CD4-positive, alpha-beta T cell treated with Interleukin-1 beta for 1 hour (primary cell): ENCODE measurements around the gene CEP104.

Experiments
- DNase-seq, 2 donors: peaks; one replicate each; pipeline ENCODE4 v3.0.0-alpha.2; 2020 to 2022

The CEP104 gene

DNA sequence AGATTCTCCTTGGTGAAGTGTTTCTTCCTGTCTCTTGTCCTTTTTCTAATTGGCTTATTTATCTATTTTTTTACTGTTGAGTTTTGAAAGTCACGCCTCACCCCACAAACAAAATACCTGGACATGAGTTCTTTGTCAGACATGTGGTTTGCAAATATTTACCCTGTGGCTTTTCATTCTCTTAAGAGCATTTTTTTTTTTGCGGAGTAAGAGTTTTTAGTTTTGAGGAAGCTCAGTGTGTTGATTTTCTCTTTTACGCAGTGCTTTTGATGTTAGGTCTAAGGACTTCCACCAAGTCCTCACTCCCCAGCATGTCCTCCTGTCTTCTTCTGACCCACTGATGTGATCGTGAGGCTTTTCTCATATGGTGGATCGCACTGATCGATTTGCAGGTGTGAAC lies 7.9 kb upstream of the CEP104 start:
- DNase-seq = no peak

DNA sequence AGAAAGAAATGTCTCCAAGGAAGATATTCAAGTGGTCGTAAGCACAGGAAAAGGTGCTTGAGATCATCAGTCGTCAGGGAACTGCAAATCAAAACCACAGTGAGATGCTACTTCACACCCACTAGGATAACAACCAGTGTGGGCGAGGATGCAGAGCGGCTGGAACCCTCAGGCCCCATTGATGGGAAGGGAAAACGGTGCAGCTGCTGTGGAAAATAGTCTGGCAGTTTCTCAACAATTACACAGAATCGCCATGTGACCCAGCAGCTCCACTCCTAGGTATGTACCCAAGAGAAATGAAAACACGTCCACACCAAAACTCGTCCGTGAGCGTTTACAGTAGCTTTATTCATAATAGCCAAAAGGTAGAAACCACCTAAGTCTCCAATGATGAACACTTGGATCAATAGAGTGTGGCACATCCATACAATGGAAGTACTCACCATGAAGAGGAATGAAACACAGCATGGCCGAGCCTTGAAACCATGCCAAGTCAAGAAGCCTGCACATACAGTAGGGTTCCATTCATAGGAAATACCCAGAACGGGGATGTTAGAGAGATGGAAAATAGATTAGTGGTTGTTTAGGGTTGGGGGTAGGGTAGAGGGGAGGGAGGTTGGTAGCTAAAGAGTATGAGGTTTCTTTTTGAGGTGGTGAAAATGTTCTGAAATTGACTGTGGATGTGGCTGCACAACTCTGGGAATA lies 6.4 kb upstream of the CEP104 start:
- DNase-seq = no peak

DNA sequence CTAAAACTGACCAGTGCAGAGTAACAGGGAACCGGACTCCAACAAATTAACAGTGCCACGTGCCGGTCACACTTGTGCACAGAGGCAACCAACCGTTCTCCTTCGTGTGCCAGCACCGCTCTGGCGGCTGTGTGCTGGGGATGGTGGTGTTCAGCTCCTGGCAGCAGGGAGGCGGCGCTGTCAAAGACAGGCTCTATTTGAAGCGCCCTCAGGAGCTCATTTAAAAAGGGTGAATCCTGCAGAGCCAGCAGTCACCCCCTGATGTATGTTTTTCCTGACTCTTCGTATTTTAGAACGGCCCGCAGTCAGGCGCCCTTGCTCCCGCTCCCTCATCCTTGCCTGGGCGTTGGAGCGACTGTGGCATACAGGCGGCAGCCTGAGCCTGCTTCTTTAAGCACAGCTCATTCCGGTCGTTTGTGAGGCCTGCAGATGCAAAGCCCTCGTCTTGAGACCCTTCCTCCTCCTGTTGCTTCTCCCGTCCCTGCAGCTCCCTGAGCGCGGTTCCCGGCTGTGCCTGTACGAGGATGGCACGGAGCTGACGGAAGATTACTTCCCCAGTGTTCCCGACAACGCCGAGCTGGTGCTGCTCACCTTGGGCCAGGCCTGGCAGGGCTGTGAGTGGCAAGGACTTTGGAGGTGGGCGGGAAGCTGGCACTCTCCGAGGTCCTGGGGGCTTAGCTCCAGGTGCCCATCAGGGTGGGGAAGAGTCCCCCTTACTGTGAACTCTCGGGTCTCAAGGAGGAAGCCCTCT lies 1.4 kb upstream of the CEP104 start:
- DNase-seq = no peak

DNA sequence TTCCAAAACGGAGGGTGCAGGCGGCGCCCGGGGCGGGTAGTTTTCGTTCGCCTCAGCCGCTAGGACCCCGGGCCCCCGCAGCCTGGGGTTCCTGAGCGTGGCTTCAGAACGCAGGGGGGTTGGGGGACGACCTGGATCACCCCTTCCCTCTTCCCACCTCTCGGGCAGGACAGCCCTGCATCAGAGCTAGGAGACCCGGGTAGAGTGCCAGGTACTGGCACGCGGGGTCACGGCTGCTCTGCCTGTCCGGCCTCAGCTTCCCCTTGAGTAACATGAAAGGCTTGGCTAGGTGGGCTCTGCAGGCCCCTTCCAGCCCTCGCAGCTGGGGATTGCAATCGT lies 749 bp upstream of the CEP104 start:
- no peak for DNase-seq

DNA sequence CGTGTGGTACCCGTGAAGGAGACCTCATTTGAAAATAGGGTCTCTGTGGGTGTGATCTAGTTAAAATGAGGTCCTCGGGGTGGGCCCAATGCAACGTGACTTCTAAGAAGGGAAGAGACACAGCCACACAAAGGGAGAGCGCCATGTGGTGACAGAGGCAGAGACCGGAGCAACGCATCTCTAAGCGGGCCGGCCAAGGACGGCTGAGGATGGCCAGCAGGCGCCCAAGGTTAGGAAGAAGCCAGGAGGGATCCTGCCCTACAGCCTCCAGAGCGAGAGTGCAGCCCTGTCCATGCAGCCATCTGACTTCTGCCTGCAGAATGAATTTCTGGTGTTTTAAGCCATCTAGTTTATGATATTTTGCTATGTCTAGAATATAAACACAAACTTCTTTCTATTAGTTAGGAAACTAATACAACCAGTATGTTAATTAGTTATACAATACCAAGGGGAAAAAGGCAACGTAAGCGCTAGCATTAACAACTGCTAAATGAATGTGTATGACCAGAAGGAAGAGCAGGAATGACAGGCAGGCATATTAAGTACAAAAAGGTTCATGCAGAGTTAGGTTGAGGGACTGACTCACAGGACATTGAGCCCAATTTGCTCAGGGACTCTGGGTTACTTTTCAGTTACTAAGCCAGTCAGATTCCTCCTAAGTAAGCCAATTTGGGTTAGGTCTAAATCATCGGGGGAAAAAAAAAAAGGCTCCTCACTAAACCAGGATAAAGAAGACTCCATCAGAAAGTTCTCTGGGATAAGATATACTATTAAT lies 4.1 kb downstream of the CEP104 start:
- no peak for DNase-seq

DNA sequence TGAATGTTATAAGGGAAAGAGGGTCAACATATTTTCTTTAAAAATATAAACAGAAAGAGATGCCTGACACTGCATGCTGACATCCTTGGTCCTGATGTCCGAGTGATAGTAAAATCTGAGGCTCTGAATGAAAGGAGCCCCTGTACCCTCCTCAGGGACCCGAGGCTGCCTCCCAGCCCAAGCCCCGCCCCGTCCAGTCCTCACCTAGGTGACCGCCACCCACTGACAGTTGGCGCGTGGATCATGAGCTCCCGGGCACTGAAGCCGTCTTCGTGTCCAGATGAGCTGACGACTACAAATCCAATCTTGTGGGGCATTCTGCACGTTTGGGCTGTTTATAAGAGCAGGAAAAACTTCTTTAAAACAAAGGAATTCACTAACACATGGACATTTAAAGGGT lies 4.9 kb downstream of the CEP104 start:
- no peak for DNase-seq

DNA sequence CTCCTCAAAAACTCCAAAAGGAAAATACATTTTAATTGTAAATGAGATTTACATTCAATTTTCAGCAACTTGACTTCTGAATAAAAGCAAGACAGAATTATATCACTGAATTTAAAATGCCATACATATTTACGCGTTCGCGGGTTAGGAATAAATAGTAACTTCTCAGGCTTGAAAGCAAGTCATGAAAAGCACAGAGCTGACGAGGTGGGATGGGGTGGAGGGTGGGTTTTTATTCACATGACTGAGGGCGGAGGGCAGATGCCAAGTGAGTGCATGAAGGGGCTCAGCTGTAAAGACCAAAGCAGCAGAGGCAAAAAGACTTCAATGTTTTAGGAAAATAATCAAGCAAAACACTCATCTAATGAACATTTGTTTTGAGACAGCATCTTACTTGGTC lies 5.7 kb downstream of the CEP104 start:
- no peak for DNase-seq

DNA sequence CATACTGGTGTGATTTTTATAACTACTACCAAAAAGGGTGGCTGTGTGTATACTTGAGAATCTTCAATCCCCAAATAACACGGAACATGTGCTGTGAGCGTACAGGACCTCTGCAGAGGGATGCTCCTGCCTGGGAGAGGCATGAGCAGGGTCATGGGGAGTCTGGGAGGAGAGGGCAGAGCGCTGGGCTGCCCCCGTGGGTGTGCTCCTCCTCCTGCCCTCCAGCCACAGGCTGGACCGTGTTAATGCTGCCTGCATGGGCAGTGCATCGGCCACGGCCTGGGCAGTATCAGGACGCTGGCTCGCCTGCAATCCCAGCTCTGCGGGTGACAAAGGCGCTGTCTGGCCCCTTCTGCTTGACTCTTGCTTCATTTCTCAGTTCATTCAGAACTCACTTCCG lies 6.2 kb downstream of the CEP104 start:
- DNase-seq = no peak

DNA sequence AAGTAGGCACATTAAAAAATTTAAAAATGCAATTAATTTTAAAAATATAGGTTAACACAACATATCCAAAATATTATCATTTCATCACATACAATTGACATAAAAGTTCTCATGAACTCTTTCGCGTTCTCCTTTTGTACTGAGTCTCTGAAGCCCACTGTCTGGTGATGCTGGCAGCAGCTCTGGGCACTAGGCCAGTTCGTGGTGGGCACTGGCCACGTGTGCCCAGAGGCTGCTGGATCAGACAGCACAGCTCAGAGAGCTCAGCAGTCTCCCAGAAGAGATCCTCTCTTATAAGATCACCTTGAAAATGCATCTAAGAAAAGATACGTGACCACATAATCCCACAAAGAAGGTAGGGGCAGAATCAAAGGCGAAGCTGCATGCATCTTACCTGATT lies 9.9 kb downstream of the CEP104 start:
- DNase-seq = no peak

DNA sequence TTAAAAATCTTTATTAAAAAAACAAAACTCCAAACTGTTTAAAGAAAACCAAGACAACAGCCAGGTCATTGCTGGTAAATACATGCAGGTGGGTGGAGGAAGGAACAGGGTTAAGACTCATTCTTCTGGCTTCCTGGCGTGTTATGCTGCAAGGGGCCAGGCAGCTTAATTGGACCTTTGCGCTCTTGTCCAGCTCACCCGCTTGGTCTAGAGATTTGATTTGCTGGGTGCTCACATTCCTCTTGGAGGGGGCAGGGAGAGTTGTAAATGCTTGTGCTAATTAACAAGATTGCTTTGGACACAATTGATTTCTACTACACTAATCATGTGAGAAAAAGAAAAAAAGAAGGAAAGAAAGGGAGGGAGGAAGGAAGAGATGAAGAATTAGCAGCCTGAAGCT lies 10.5 kb downstream of the CEP104 start:
- DNase-seq = no peak

DNA sequence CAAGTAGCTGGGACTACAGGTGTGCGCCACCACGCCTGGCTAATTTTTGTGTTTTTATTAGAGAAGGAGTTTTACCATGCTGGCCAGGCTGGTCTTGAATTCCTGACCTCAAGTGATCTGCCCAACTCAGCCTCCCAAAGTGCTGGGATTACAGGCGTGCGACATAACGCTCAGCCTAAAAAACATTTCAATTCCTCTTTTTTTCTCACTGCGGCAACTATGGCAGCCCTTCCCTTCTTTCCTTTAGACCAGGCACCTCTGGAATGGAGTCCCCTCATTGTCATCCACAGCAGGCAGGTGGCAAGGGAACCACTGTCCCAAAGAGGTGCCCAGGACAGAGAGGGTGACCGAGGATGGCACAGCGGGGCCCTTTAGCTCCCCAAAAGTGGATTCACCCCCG lies 14.1 kb downstream of the CEP104 start:
- DNase-seq = no peak

DNA sequence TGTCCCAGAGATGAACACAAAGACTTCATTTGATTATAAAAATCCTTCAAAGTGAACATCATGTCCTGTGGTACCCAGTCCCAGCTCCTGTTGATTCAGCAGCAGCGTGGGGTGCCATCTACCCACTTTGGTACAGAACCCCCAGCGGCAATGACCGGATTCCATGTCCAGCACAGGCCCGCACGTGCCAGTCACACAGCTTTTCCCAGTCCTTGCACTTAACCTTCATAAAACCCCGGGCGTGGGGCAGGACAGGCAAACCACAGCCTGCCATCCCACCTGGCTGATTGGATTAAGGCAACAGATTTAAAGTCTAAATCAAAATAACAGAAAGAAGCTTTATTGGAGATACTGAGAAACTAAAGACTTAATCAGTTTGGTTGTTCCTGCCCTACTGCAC lies 15.5 kb downstream of the CEP104 start:
- DNase-seq = no peak

DNA sequence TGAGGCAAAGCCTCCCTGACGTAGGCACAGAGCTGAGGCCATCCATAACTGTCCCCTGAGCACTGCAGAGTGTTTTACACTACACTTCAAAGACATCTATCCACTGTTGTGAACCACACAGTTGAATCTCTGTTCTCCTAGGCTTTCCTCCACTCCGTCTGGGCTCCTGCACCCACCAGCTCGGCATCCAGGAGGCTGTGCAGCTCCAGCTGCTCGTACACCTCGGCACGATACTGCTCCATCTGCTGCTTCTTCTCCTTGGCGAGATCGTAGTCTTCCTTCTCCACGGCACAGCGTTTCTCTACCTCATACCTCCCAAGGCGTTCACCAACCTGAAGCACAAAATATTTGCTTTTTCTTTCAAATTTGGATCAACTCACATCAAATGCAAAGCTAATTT lies 18.2 kb downstream of the CEP104 start:
- no peak for DNase-seq

DNA sequence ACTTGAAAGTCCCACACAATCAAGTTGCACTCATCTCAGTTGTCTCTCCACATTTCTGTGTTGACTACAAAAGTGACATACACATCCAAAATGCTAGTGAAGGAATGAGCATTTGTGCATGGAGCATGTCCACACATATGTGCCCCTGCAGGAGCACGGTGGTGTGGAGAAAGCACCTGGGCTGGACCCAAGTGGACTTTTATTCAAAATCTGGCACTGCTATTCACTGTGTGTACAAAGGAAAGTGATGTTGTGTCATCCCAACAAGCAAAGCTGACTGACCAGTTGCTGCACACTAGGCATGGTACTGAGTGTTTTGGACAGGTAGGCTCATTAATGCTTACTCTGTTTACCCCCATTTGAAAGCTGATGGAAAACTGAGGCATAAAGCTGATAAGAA lies 19.3 kb downstream of the CEP104 start:
- no peak for DNase-seq

DNA sequence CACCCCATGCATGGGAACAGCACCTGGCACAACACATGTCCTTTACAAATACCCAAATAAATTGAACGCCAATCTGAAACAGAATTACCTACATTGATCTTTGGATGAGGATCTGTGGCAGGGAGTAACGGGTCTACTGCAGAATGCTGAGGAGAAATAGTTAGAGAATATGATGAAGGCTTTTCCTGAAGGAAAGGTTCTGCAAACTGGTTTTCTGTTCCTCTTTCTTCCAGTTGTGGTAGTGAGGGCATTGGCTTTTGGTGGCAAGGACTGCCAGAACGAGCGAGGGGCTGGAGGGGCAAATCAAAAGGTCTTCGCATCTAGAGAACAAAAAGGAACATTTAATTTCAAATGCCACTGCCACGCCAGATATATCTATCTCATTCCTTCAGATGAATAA lies 19.8 kb downstream of the CEP104 start:
- DNase-seq = no peak

DNA sequence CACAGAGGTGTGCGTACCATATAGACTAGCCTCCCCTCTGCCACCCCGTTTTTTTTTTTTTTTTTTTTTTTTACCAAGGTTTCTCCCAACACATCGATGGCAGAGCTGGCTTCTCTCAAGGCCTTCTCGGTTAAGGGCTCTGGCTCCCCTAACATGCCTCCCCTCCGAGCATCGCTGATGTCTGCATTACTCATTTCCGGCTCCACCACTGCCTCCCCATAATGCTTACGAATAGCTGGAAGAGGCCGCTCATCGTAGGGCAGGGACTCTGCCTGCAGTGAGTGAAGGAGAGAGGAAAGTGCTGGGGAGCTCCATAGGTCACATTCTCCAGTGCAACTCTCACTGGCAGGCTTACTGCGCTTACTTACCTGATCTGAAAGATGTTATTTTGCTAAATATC lies 20.6 kb downstream of the CEP104 start:
- no peak for DNase-seq

DNA sequence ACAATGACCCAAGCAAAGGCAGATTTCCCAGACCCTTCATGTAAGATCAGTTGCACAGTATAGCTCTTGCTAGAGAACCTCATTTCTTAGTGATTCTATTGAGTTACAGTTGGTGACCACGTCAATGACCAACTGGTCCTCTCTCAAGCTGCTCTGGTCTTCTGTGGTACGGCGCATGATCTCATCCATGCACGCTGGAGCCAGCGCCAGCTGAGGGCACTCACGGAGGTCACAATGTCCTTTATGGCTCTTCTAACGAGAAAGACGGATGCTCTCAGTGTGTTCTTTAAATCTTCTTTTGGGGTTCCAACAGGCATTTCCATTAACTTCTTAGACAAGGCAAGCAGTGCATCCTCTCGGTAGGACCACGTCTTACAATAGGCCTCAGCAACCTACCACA lies 22.3 kb downstream of the CEP104 start:
- no peak for DNase-seq

DNA sequence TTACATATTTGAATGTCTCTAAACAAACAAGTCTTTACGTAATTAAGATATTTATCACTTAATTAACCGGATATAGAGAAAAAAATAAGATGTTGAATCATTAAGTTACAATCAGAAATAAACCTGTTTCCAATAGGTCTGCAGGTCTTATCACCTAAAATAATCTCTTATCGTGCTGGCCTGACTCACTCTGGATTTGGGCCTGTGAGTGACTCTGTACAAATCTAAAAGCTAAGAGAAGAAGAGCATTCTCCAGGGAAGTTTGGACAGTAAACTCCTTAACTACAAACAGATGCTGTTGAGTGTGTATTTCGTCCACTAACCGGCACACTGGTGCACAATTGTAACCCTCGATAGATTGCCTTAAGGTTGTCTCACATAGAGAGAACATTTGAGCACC lies 25.3 kb downstream of the CEP104 start:
- DNase-seq = no peak

DNA sequence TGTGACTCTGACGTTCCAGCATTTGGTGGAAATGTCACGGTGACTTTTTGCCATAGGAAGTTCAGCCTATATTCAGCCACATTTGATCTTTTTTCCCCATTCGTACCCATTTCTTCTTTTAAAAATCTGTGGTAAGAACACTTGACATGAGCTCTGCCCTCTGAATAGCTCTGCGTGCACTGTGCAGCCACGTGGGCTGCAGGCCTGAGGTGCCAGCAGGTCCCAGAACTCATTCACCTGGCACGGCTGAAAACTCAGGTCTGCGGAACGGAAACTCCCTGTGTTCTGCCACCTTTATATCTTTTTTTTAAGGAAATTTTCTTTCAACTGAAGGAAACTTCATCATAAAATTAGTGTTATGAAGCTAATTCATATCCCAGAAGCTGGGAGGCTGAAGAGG lies 28.6 kb downstream of the CEP104 start:
- no peak for DNase-seq

DNA sequence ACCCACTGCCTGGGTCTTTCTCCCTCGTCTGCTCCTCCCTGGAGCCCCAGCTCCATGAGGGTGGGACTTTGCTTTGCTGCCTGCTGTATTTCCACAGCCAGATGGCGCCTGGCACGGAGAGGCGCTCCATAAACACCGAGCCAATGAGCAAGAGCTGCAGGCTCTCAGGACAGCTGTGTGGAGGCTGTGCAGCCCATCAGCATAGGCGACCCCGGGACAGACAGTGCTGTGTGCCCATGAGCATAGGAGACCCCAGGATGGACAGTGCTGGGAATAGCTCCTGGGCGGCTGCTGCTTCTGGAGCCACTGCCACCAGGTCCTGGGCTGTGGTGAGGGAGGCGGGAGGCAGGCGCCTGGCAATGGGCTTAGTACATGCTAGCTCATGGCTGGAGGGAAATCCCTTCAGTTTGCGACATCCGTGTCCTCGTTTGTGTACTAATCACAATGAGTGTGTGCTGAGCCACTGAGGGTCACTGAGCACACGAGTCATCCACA lies 29.2 kb downstream of the CEP104 start:
- DNase-seq = no peak

DNA sequence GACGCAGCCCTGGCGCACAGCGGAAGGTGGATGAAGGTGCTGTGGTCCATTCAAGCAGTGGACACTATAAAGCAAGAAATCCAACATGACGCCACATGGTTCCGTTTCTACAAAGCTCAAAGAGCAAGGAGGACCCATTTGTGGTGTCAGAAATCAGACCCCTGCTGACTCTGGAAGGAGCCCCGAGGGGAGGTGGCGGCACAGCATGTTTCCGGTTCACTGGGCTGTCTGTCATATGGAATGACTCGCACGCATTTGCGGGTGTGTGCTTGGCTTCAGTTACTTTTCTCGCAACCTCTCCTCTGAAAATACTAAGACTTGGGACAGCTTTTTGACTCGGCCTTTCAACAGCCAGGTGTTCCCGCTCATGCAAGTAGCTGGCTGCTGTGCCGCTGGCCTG lies 31.7 kb downstream of the CEP104 start:
- DNase-seq = no peak

DNA sequence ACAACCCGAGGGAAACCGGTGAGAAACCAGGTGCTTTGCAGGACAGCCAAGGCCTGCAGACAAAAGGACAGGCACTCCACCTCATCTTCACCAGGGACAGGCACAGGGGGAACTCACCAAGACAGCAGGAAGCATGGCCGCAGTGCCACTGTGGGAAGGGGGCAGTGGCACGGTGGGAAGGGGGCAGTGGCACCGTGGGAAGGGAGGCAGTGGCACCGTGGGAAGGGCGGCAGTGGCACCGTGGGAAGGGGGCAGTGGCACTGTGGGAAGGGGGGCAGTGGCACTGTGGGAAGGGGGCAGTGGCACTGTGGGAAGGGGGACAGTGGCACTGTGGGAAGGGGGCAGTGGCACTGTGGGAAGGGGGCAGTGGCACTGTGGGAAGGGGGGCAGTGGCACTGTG lies 32.4 kb downstream of the CEP104 start:
- DNase-seq = no peak

DNA sequence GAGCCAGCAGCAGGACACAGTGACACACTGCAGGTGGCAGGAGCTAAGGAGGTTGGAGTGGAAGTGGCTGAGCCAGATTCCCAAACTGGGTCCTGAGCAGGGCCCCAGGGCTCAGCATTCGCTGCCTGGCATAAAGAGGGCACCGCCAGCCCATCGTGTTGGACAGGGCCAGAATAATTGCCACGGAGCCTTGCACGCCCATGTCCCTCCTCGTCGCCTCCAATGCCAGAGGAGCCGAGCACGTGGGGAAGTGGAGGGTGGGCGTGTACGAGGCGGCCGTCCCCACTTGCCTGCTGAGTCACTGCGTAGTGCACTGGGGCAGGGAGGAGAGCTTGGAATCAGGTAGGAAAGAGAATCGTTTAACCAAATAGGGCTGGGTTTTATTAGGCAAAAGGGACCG lies 34.6 kb downstream of the CEP104 start:
- no peak for DNase-seq

DNA sequence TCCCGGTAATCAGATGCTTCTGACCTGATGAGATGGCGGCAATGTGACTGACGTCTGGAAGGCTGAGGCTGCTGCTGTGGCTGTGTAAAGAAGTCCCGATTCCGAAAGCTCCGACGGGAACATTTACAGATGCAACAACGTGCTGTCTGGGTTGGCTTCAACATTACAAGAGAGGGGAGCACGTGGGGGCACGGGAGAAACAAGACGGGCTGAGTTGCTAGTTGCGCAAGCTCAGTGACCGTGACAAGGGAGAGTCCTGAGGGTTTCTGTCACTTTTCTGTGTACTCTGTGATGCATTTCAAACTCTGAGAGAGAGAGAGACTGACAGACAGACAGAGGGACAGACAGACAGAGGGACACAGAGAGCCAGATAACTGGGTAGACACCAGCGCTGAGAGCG lies 35.1 kb downstream of the CEP104 start:
- DNase-seq = no peak
